ENCODE measurements around the gene TPRG1. TPM values are rescaled to one million over a fixed set of nuclear protein-coding genes. Genes with fewer than 3 reads are reported as not detected.

TPRG1 gene
- total RNA-seq, 1 donor from 2014 or later: 23.4 TPM

GRCh38 chr3:189236352-189236751 lies 64.6 kb downstream of the TPRG1 start:
- no peak overlapping the region for H3K27ac ChIP-seq
- H3K4me3 ChIP-seq: no peak overlapping the region
- intact Hi-C loops (cut with DNase I): no loop called here
- DNase-seq: no peak
- H3K9me3 ChIP-seq: no peaks in the 10 kb centered on the region
- ATAC-seq: no peak
- no peaks in the 10 kb centered on the region for H3K4me1 ChIP-seq
- H3K27me3 ChIP-seq (ENCODE audit: low read depth): no peaks in the 10 kb centered on the region
- no peaks in the 10 kb centered on the region for H3K36me3 ChIP-seq
- TF ChIP-seq, protein P1, sequence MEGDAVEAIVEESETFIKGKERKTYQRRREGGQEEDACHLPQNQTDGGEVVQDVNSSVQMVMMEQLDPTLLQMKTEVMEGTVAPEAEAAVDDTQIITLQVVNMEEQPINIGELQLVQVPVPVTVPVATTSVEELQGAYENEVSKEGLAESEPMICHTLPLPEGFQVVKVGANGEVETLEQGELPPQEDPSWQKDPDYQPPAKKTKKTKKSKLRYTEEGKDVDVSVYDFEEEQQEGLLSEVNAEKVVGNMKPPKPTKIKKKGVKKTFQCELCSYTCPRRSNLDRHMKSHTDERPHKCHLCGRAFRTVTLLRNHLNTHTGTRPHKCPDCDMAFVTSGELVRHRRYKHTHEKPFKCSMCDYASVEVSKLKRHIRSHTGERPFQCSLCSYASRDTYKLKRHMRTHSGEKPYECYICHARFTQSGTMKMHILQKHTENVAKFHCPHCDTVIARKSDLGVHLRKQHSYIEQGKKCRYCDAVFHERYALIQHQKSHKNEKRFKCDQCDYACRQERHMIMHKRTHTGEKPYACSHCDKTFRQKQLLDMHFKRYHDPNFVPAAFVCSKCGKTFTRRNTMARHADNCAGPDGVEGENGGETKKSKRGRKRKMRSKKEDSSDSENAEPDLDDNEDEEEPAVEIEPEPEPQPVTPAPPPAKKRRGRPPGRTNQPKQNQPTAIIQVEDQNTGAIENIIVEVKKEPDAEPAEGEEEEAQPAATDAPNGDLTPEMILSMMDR (IDR thresholded peaks at IDR 0.05): no peak

- no peak for DNase-seq
- Histone ChIP-seq H3K36me3 (no peaks in the 10 kb centered on the region), H3K27me3 (ENCODE audit: low read depth) (no peaks in the 10 kb centered on the region), H3K4me1 (no peaks in the 10 kb centered on the region), H3K27ac (no peak overlapping the region), H3K9me3 (no peaks in the 10 kb centered on the region), H3K4me3 (no peak overlapping the region)
- no peak for ATAC-seq
- TF ChIP-seq, protein P1 (IDR thresholded peaks at IDR 0.05): no peak
- intact Hi-C loops (cut with DNase I): no loop called here
Measured at GRCh38 chr3:189237526-189237925, 65.8 kb downstream of the TPRG1 start.

GRCh38 chr3:189238071-189238470 lies 66.3 kb downstream of the TPRG1 start:
- DNase-seq: no peak
- Histone ChIP-seq H3K27me3 (ENCODE audit: low read depth) (no peaks in the 10 kb centered on the region), H3K4me1 (no peaks in the 10 kb centered on the region), H3K27ac (no peak overlapping the region), H3K36me3 (no peaks in the 10 kb centered on the region), H3K9me3 (no peaks in the 10 kb centered on the region), H3K4me3 (no peak overlapping the region)
- intact Hi-C loops (cut with DNase I): no loop called here
- no peak for ATAC-seq
- TF ChIP-seq, protein P1 (IDR thresholded peaks at IDR 0.05): no peak

DNA sequence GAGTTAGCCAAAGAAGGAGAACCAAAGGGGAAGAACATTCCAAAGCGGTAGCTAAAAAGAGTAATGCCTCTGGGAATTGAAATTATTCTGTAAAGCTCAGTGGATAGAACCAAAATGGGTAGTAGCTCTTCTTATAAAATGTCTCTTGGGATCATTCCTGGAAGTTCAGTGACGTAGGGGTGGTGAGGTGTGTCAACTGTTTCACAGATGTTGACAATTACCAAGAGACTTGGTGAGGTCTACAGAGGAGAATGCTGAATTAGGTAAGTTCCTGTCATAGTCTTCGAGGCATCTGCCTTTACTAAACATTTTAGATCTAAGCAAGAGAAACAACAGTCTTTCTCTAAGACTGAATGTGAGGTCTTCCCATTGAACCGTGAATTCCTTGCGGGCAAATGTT lies 67.8 kb downstream of the TPRG1 start:
- intact Hi-C loops (cut with DNase I): no loop called here
- ATAC-seq (no peak), DNase-seq (no peak)
- TF ChIP-seq, protein P1 (IDR thresholded peaks at IDR 0.05): no peak
- no peaks in the 10 kb centered on the region for H3K9me3 ChIP-seq
- H3K4me1 ChIP-seq: no peaks in the 10 kb centered on the region
- H3K36me3 ChIP-seq: no peaks in the 10 kb centered on the region
- no peaks in the 10 kb centered on the region for H3K27me3 ChIP-seq (ENCODE audit: low read depth)
- no peak overlapping the region for H3K4me3 ChIP-seq
- H3K27ac ChIP-seq: no peak overlapping the region

DNA sequence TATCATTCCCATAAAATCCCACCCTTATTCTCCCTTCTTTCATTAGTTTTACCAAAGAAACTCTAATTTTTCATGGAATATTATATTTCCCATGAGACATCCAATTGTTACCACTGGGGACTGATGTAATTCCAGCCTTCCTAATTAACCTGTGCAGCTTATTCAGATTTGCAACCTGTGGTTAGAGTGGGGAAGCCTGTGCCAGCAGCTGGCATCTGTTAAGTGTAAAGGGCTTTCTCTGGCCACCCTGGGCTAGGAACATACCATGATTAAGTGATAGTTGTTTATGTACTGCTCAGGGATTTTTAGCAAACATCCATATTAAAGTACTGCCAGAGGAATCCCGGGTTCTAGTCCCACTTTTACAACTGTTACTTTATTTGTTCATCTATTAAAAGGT lies 78.2 kb downstream of the TPRG1 start:
- H3K4me3 ChIP-seq: no peak overlapping the region
- TF ChIP-seq, protein P1 (IDR thresholded peaks at IDR 0.05): no peak
- ATAC-seq (no peak), DNase-seq (no peak)
- intact Hi-C loops (cut with DNase I): no loop called here
- no peaks in the 10 kb centered on the region for H3K4me1 ChIP-seq
- H3K36me3 ChIP-seq: no peaks in the 10 kb centered on the region
- H3K9me3 ChIP-seq: peaks cover 3% of the 10 kb centered on the region
- no peaks in the 10 kb centered on the region for H3K27me3 ChIP-seq (ENCODE audit: low read depth)
- H3K27ac ChIP-seq: no peak overlapping the region

DNA sequence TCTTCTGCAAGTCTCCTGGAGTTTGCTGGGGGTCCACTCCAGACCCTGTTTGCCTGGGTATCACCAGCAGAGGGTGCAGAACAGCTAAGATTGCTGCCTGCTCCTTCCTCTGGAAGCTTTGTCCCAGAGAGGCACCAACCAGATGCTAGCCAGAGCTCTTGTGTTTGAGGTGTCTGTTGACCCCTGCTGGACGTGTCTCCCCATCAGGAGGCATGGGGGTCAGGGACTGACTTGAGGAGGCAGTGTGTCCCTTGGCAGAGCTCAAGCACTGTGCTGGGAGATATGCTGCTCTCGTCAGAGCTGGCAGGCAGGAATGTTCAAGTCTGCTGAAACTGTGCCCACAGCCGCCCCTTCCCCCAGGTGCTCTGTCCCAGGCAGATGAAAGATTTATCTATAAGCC lies 86.5 kb downstream of the TPRG1 start:
- ATAC-seq: no peak
- H3K27ac ChIP-seq: no peak overlapping the region
- DNase-seq: no peak
- H3K9me3 ChIP-seq: peaks cover 3% of the 10 kb centered on the region
- no peaks in the 10 kb centered on the region for H3K27me3 ChIP-seq (ENCODE audit: low read depth)
- H3K36me3 ChIP-seq: no peaks in the 10 kb centered on the region
- H3K4me1 ChIP-seq: no peaks in the 10 kb centered on the region
- TF ChIP-seq, protein P1 (IDR thresholded peaks at IDR 0.05): no peak
- intact Hi-C loops (cut with DNase I): no loop called here
- H3K4me3 ChIP-seq: no peak overlapping the region
